ENCODE results near the gene TPM4.

The TPM4 gene

DNA sequence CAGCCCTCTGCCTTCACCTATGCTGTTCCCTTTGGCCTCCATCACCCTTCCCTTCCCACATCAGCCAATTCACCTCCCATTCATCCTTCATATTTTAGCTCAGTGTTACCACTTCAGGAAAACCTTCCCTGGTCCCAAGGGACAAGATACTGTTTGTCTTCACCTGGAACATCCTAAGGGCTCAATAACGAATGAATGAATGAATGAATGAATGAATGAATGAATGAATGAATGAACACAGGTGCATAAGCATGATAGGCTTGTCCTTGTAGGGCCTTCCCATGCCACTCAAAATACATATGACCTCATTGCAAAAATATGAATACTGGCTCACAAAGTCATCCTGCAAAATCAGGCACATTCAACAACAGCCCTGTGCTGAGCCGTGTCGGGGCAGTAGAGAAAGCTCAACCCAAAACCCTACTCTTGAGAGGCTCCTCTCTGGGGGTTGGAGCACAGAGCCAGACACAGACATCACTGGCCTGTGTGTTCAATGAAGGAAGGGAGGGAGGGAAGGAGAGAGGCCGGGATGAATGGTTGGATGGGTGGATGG is 33.7 kb upstream of the TPM4 start:
- no peak for DNase-seq

GRCh38 chr19:16043156-16043757 is 33.0 kb upstream of the TPM4 start:
- no peak for DNase-seq

DNA sequence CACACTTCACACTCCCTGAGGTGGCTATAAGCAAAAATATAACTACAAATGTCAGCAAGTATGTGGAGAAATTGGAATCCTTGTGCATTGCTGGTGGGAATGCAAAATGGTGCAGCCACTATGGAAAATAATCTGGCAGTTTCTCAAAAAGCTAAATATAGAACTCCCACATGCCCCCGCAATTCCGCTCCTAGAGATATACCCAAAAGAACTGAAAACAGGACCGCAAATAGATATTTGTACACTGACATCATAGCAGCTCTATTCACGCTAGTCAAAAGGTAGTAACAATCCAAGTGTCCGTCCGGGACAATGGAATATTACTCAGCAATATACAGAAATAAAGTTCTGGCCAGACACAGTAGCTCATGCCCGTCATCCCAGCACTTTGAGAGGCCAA is 31.5 kb upstream of the TPM4 start:
- no peak for DNase-seq

DNA sequence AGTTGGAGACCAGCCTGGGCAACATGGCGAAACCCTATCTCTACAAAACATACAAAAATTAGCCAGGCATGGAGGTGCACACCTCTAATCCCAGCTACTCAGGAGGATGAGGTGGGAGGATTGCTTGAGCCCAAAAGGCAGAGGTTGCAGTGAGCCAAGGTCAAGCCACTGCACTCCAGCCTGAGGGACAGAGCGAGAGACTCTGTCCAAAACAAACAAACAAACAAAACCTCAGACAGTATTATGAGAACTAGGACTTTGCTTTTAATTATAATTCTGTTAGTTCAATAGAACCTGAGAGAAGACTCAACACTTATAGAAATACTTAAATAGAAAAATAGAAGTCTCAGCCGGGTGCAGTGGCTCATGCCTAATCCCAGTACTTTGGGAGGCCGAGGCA is 31.1 kb upstream of the TPM4 start:
- DNase-seq = no peak

DNA sequence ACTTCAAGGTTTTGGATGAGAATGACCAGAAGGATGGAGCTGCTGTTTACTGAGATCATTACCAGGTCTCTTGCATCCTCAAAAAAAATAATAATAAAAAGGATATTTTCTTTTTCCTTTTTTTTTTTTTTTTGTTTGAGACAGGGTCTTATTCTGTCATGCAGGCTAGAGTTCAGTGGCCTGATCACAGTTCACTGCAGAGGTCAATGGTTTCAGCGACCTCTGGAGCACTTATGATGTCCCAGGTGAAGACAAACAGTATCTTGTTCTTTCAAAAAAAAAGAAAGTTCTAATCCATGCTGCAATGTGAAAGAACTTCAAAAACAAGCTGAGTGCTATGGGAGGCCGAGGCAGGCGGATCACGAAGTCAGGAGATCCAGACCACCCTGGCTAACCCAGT is 30.4 kb upstream of the TPM4 start:
- no peak for DNase-seq

- DNase-seq = no peak
These were observed 27.7 kb upstream of the TPM4 start for GRCh38 chr19:16048583-16048982.

DNA sequence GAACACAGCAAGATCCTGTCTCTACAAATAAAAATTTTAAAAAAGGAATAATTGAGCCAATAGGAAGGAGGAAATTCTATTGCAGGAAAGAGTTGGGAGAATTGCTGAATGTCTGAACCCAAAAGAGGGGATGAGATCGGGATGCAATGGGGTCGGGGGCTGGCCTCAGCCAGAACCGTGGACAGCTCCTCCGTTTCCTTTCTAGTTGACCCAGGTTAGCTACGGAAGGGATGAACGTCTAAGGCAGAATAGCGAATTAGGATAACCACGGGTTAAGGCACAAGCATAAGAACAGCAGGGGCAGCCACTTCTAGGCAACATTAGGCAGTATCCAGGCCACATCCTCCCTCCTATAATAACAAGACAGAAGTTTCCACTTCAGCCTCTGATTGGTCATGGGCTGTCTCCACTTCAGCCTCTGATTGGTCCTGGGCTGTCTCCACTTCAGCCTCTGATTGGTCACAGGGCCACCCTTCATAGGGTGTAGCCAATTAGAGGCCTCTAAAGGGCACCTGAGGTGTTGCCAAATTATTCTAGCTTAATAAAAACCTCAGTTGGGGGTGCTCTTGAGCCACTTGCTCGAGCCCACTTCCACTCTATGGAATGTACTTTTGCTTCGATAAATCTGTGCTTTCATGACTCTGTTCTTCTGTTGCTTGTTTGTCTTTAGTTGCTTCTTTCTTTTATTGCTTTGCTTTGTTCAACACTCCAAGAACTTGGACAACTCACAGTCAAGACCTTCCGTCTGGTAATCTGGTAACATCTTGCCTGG is 24.9 kb upstream of the TPM4 start:
- peak in 1 of 2 donors; percentile 43 for DNase-seq

GRCh38 chr19:16052353-16052752 is 23.9 kb upstream of the TPM4 start:
- no peak for DNase-seq

- DNase-seq = no peak
These were observed 19.2 kb upstream of the TPM4 start for GRCh38 chr19:16057062-16057461.

GRCh38 chr19:16060294-16060693 is 16.0 kb upstream of the TPM4 start:
- DNase-seq = no peak

- DNase-seq = no peak
These were observed 14.4 kb upstream of the TPM4 start for GRCh38 chr19:16061943-16062342.

GRCh38 chr19:16062789-16063188 is 13.5 kb upstream of the TPM4 start:
- peak; percentile 79 to 80 for DNase-seq

GRCh38 chr19:16064209-16064889 is 11.9 kb upstream of the TPM4 start:
- no peak for DNase-seq

GRCh38 chr19:16066611-16067104 is 9.6 kb upstream of the TPM4 start:
- peak; percentile 56 to 59 for DNase-seq

DNA sequence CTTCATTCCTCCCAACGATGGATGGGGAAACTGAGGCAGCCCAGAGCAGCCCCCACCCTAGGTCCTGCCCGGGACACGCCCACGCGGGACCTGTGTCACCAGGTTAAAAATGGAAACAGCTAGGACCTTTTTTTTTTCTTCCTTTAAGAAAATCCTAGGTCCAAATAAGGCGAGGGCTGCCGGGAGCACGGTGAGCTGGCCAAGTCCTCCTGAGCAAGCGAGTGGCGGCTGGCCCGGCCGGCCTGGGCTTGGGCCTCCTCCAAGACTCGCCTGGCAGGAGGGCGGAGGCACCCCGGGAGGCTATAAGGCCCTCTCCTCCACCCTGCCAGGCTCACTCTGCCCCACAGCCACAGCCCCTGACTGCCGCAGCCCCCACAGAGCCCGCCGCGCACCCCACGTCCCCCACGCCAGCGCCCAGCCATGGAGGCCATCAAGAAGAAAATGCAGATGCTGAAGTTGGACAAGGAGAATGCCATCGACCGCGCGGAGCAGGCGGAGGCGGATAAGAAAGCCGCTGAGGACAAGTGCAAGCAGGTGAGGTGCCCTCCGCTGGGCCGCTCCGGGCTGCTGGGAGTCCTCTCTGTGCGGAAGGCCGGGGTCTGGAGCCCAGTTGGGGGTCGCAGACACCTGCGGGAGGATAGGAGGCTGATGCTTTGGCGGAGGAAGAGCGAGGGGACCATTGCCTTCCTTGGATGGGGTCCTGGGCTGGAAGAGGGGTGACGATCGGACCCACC is 8.9 kb upstream of the TPM4 start:
- DNase-seq = no peak

- DNase-seq = no peak
These were observed 7.5 kb upstream of the TPM4 start for GRCh38 chr19:16068696-16069259.

- DNase-seq = no peak
These were observed 6.4 kb upstream of the TPM4 start for GRCh38 chr19:16069813-16070365.

DNA sequence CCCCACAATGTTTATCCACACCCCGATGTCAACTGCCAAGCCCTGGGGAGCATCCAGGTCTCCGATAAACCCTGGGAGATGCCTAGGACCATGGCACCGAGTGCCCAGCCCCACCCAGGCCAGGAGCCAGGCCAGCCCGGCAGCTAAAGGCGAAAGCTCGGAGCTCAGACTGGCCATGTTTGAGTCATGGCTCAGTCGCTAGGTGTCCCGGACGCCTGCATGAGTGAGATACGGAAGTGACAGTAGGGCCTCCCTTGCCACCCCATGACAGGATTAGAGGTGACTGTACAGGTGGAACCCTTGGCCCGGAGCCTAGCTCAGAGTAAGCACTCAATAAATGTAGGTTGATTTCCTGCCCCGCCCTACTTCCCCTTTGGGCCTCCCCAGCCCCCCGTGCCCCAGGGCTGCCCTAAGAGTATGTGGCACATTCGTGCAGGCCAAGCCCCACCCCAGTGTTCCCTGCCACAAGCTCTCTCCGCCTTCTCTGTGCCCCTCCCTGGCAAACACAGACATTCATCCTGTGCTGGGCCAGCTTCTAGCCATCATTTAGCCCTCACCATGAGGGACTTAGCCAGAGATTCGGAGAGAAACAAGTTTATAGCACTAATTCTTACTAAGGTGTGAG is 5.8 kb upstream of the TPM4 start:
- peak; percentile 74 to 77 for DNase-seq

DNA sequence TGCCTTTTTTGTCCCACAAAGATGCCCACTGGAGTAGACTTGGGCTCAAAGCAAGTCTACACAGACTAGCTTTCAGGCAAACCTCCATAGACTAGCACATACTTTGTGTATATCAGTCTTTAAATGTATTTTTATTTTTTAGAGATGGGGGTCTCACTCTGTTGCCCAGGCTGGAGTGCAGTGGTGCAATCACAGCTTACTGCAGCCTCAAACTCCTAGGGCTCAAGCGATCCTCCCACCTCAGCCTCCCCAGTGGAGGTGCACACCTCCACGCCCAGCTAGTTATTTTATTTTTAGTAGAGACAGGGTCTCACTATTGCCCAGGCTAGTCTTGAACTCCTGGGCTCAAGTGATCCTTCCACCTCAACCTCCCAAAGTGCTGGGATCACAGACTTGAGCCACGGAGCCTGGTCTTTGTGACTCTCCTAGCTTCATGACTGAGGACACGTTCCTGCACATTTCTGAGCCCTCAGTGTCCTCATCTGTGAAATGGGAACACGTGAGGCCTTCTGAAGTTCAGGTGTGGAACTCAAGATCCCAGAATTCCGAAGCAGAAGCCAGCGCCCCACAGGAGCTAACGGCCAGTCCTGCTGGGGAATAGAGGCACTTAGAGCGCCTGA is 5.1 kb upstream of the TPM4 start:
- no peak for DNase-seq

- no peak for DNase-seq
These were observed 2.8 kb upstream of the TPM4 start for GRCh38 chr19:16073481-16073880.

- no peak for DNase-seq
These were observed 2.3 kb upstream of the TPM4 start for GRCh38 chr19:16073988-16074387.

Measured in stimulated activated CD4-positive, alpha-beta T cell treated with anti-CD3 and anti-CD28 coated beads, Interleukin-2, amount 100 ng/mL, for 24 hours (primary cell).